H1 (cell line): ENCODE data around the gene HHAT. TPM values are rescaled to one million over a fixed set of nuclear protein-coding genes. Genes with fewer than 3 reads are reported as not detected.

Source experiments
- BRCA1 ChIP-seq: IDR thresholded peaks from 2 replicates; pipeline ENCODE4 v1.6.1; 2012; ENCODE audit warnings: low read depth, low read length, improper control_type of control experiment
- CEBPB ChIP-seq: IDR thresholded peaks from 2 replicates; pipeline ENCODE4 v1.6.1; 2012; ENCODE audit warnings: low read depth, low read length
- CREB1 ChIP-seq: IDR thresholded peaks from 2 replicates; pipeline ENCODE4 v1.6.1; 2012; ENCODE audit warnings: inconsistent platforms
- NRF1 ChIP-seq: IDR thresholded peaks from 2 replicates; pipeline ENCODE4 v1.6.1; 2011; ENCODE audit warnings: mild to moderate bottlenecking, low read depth, low read length, improper control_type of control experiment
- RAD21 ChIP-seq, 2 experiments: IDR thresholded peaks in 1 of 2; conservative IDR thresholded peaks in 1 of 2; 2 replicates each; pipeline ENCODE4 v1.6.1; 2011; ENCODE audit warnings: low read depth in 2 of 2, low read length in 2 of 2, improper control_type of control experiment in 1 of 2, inconsistent platforms in 1 of 2, mild to moderate bottlenecking in 1 of 2, moderate library complexity in 1 of 2
- SIRT6 ChIP-seq: IDR thresholded peaks from one replicate; pipeline ENCODE4 v1.7.1; 2012; ENCODE audit warnings: low read length, inconsistent platforms
- SP1 ChIP-seq: IDR thresholded peaks from 2 replicates; pipeline ENCODE4 v1.6.1; 2011; ENCODE audit warnings: low read depth, low read length
- TAF1 ChIP-seq: IDR thresholded peaks from 2 replicates; pipeline ENCODE4 v1.6.1; 2011; ENCODE audit warnings: mild to moderate bottlenecking, low read depth, low read length
- polyA plus RNA-seq, 7 experiments: library from polyadenylated mRNA; depleted of rRNA in 3 of 7; stranded (reverse) in 5 of 7; unstranded in 2 of 7; fragments of >200 nt in 5 of 7; fragments of 200-250 nt in 2 of 7; gene quantifications; 1 replicate in 5 of 7; 2 replicates in 1 of 7; 4 replicates in 1 of 7; pipeline versions ENCODE4 v1.2.1 to v1.2.3, GENCODE V29; 2011 to 2013; ENCODE audit warnings: missing spikeins in 2 of 7, mixed read lengths in 2 of 7
- total RNA-seq: library from RNA; stranded (reverse); fragmentation: NEBNext Ultra II Directional; extraction: Animal tissue kit (Norgen Biotek cat#: 25700); gene quantifications from 2 replicates; pipeline ENCODE4 v1.2.1, GENCODE V29; 2021
- TF ChIP-seq, protein P1 (sequence below): IDR thresholded peaks from 2 replicates; pipeline ENCODE4 v1.6.1; 2011; ENCODE audit warnings: low read depth, mild to moderate bottlenecking, low read length; ENCODE audit not compliant: insufficient read depth

The HHAT gene
- total and polyA plus RNA-seq, 2 of the 8 experiments (the other 6 are each of a cell fraction or from before 2014, with no cell fraction given), result 0.15 to 0.51 TPM

DNA sequence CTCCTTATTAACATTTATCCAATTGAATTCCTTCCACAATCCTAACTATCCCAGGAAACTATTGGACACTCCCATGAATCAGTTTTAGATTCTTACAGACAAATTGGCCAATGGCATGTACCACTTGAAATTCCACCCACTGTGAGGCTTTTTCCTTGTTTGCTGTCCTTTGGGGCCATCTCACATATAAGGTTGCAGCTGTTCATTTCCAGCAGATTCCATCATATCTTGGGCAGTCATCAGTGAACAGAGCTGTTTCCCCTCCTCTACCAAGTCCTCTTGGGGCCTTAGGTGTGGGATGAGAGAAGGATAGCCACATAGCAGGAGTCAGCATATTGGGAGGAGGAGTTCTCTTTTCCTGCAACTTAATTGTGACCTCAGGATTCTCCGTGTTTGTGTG lies 109.1 kb downstream of the HHAT start (continued):
- TF ChIP-seq CEBPB, result no peak
- no peak for TF ChIP-seq SP1
- TF ChIP-seq SIRT6, result no peak
- TF ChIP-seq, protein P1, sequence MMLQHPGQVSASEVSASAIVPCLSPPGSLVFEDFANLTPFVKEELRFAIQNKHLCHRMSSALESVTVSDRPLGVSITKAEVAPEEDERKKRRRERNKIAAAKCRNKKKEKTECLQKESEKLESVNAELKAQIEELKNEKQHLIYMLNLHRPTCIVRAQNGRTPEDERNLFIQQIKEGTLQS, result no peak
- TF ChIP-seq CREB1, result no peak
- TF ChIP-seq TAF1, result no peak
- TF ChIP-seq BRCA1, result no peak
- no peak for TF ChIP-seq NRF1
- no peak for TF ChIP-seq RAD21 (IDR thresholded peaks at IDR 0.05 in 1 of 2, conservative IDR thresholded peaks at IDR 0.05 in 1 of 2; ENCODE audit: low read depth in 2 of 2, low read length in 2 of 2)
